Ovary (tissue), 3 donors: ENCODE measurements around the gene MZF1.
"Not testable (repeated sequence)": the region's sequence is repeated elsewhere in the genome, so short reads cannot be mapped to it uniquely, and the experiment has no call there.

Experiments used
- CTCF ChIP-seq, 3 donors: fragments of 450-650 bp in 2 of 3; fragments of 200-600 bp in 1 of 3; IDR thresholded peaks; one replicate each; pipeline versions ENCODE4 v1.5.1 to v1.8.0; 2016 to 2022; ENCODE audit warnings: antibody characterized with exemption in 3 of 3, mild to moderate bottlenecking in 1 of 3
- EP300 ChIP-seq: sonication (generic); formaldehyde crosslinking; IDR thresholded peaks from one replicate; pipeline ENCODE4 v1.6.1; 2017; ENCODE audit warnings: antibody characterized with exemption
- POLR2A ChIP-seq: fragments of 450-650 bp; IDR thresholded peaks from one replicate; pipeline ENCODE4 v1.6.1; 2017; ENCODE audit warnings: antibody characterized with exemption, mild to moderate bottlenecking, moderate library complexity
- donor health status: DM: no; HTN: no; CAD: no.

DNA sequence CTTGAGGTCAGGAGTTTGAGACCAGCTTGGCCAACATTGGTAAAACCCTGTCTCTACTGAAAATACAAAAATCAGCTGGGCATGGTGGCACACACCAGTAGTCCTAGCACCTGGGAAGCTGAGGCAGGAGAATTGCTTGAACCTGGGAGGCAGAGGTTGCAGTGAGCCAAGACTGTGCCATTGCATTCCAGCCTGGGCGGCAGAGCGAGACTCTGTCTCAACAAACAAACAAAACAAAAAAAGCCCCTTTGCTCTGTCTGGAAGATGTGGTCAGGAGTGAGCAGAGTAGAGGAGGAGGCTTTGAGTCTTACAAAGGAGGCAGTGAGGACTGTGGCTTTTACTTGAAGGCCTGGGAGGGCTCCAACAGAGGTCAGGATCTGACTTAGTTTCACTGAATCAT is 4.4 kb upstream of the MZF1 start:
- not testable (repeated sequence) for TF ChIP-seq CTCF (IDR thresholded peaks at IDR 0.05); EP300; POLR2A
